Measurements from ENCODE around the gene RTN4RL1.

Gene RTN4RL1

GRCh38 chr17:2037155-2037554, 12.0 kb upstream of the RTN4RL1 start:
- Histone ChIP-seq H3K4me3 (ENCODE audit: low read length) (no peak overlapping the region), H3K36me3 (ENCODE audit: control insufficient read depth, low read depth, low read length) (peaks cover 3% of the 10 kb centered on the region), H3K4me1 (ENCODE audit: control insufficient read depth, low read depth, low read length) (peaks cover 4% of the 10 kb centered on the region), H3K27me3 (ENCODE audit: control insufficient read depth, insufficient read depth, low read length) (no peaks in the 10 kb centered on the region), H3K9me3 (ENCODE audit: control insufficient read depth, low read depth, low read length) (no peaks in the 10 kb centered on the region), H3K9ac (ENCODE audit: low read length) (no peak overlapping the region), H3K27ac (ENCODE audit: low read length) (no peak overlapping the region)

DNA sequence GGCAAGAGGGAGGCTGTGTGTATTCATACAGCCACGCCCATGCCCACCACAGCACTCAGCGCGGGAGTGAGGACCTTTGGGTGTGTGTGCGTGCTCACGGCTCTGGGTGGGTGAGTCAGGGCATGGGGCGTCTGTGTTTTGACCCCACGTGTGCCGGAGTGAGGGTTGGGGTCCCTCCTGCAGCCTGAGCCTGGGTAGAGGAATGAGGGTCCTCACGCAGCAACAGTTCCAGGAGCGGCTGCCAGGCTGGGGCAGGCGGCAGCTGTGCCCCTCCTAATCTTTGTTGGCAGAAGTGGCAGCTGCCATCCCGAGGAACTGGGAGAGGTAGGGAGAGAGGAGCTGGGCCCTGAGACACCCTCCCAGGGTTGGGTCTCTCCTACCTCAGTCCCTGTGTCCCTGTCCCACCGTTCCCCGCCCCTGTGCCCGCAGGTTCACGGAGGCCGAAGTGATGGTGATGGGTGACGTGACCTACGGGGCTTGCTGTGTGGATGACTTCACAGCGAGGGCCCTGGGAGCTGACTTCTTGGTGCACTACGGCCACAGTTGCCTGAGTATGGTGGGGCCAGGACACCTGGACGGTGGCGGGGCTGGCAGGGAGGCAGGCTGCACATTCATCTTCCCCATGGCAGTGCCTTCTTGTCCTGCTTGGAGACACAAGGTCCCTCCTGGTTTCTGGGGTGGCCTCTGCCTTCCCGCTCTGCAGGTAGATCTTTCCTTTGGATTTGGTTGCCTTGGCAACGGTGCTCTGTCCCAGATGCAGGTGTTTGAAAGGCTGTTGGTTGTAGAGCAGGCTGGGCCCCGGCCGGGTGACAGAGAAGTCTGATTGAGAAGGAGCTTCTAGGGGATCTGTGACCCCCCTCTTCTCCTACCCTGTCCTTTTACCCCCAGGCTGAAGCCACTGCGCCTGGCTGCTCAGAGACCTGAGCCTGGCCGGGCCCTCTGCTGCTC, 10.7 kb upstream of the RTN4RL1 start:
- H3K27me3 ChIP-seq (ENCODE audit: control insufficient read depth, insufficient read depth, low read length), result no peaks in the 10 kb centered on the region
- no peak overlapping the region for H3K27ac ChIP-seq (ENCODE audit: low read length)
- no peak overlapping the region for H3K4me3 ChIP-seq (ENCODE audit: low read length)
- peaks cover 3% of the 10 kb centered on the region for H3K36me3 ChIP-seq (ENCODE audit: control insufficient read depth, low read depth, low read length)
- H3K9ac ChIP-seq (ENCODE audit: low read length), result no peak overlapping the region
- H3K9me3 ChIP-seq (ENCODE audit: control insufficient read depth, low read depth, low read length), result no peaks in the 10 kb centered on the region
- H3K4me1 ChIP-seq (ENCODE audit: control insufficient read depth, low read depth, low read length), result peaks cover 5% of the 10 kb centered on the region

- Histone ChIP-seq H3K27ac (ENCODE audit: low read length) (no peak overlapping the region), H3K9ac (ENCODE audit: low read length) (no peak overlapping the region), H3K27me3 (ENCODE audit: control insufficient read depth, insufficient read depth, low read length) (no peaks in the 10 kb centered on the region), H3K9me3 (ENCODE audit: control insufficient read depth, low read depth, low read length) (no peaks in the 10 kb centered on the region), H3K36me3 (ENCODE audit: control insufficient read depth, low read depth, low read length) (peaks cover 3% of the 10 kb centered on the region), H3K4me1 (ENCODE audit: control insufficient read depth, low read depth, low read length) (peaks cover 7% of the 10 kb centered on the region), H3K4me3 (ENCODE audit: low read length) (no peak overlapping the region)
Observed at GRCh38 chr17:2034806-2035540, 9.8 kb upstream of the RTN4RL1 start.

GRCh38 chr17:2034157-2034556, 9.0 kb upstream of the RTN4RL1 start:
- Histone ChIP-seq H3K9ac (ENCODE audit: low read length) (no peak overlapping the region), H3K27me3 (ENCODE audit: control insufficient read depth, insufficient read depth, low read length) (peaks cover 7% of the 10 kb centered on the region), H3K4me3 (ENCODE audit: low read length) (no peak overlapping the region), H3K9me3 (ENCODE audit: control insufficient read depth, low read depth, low read length) (no peaks in the 10 kb centered on the region), H3K36me3 (ENCODE audit: control insufficient read depth, low read depth, low read length) (peaks cover 3% of the 10 kb centered on the region), H3K27ac (ENCODE audit: low read length) (no peak overlapping the region), H3K4me1 (ENCODE audit: control insufficient read depth, low read depth, low read length) (peaks cover 11% of the 10 kb centered on the region)

DNA sequence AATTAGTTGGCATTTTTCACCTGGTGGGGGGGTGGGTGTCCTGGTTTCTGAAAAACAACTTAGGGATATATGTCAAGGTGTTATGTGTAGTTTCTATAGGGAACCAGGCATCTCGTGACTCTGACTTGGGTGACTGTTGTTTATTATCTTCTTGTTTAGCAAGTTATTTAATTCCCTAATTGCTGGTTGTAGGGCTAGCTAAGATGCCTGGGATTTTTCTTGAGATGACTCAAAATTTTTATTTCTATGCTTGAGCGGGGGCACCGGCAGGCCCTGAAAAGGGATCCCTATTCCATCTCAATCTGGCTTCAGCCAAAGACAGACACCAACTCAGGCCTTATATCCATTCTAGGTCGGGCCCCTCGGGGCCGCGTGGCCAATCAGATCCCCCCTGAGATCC, 8.0 kb upstream of the RTN4RL1 start:
- Histone ChIP-seq H3K9ac (ENCODE audit: low read length) (no peak overlapping the region), H3K27ac (ENCODE audit: low read length) (no peak overlapping the region), H3K4me3 (ENCODE audit: low read length) (no peak overlapping the region), H3K4me1 (ENCODE audit: control insufficient read depth, low read depth, low read length) (peaks cover 11% of the 10 kb centered on the region), H3K9me3 (ENCODE audit: control insufficient read depth, low read depth, low read length) (no peaks in the 10 kb centered on the region), H3K36me3 (ENCODE audit: control insufficient read depth, low read depth, low read length) (peaks cover 3% of the 10 kb centered on the region), H3K27me3 (ENCODE audit: control insufficient read depth, insufficient read depth, low read length) (peaks cover 17% of the 10 kb centered on the region)

DNA sequence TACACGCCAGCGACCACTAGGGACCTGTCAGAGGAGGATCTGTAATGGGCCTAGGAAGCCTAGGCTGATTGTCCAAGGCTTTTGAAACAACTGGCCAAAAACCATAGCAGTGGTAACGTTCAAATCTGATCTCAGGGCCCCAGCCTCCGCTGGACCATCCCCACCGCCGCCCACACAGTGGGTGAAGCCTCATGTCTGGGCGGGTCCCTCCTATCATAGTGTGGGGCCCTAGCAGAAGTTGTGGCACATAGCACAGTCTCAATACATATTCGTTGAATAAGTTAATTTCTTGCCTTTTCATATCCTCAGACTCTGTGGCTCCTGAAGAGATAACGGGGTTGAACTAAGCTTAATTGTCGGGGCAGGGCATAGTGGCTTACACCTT, 5.6 kb upstream of the RTN4RL1 start:
- no peaks in the 10 kb centered on the region for H3K9me3 ChIP-seq (ENCODE audit: control insufficient read depth, low read depth, low read length)
- H3K4me1 ChIP-seq (ENCODE audit: control insufficient read depth, low read depth, low read length), result peaks cover 11% of the 10 kb centered on the region
- H3K4me3 ChIP-seq (ENCODE audit: low read length), result peak overlapping the region; percentile 100
- no peak overlapping the region for H3K27ac ChIP-seq (ENCODE audit: low read length)
- H3K27me3 ChIP-seq (ENCODE audit: control insufficient read depth, insufficient read depth, low read length), result peaks cover 41% of the 10 kb centered on the region
- H3K9ac ChIP-seq (ENCODE audit: low read length), result no peak overlapping the region
- H3K36me3 ChIP-seq (ENCODE audit: control insufficient read depth, low read depth, low read length), result no peaks in the 10 kb centered on the region

DNA sequence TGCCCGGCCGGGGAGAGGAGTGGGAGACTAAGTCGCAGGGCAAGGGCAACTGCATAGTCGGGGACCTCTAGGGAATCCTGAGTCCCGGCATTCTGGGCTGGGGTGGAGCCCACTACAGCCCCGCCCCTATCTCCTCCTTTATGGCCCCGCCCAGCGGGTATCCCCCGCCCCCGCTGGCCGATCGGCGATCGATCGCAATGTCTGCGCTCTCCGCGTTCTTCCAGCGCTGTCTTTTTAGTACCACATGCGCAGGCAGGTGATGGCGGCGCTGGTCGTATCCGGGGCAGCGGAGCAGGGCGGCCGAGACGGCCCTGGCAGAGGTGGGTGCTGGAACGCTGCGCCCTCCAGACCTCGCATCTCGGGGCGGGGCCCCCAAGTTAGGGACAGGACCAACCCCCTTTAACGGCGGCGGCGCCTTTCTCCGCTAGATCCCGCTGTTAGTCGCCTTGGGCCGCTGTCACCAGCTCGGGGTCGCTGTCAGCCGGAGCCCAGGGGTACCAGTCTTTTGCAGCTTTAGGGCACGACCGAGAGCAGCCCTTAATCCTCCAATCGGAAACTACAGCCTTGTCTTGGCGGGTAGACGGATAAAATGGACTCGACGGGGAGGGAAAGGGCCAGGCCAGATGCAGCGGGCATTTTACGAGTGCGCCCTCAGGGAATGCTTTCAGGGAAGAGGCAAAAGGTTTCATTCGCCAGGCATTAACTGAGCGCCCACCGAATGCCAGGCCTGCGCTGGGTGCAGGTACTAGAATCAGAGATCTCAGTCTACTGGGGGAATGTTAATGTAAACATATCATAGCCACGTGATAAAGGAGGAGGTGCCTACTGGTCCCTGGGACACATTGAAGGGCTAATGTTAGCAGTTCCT, 5.0 kb upstream of the RTN4RL1 start, which contains the start of gene DPH1:
TSS of gene DPH1 (plus strand) at position 243 of the 868 bp plus-strand sequence. CDS start at position 260, 17 bp downstream.
- H3K9me3 ChIP-seq (ENCODE audit: control insufficient read depth, low read depth, low read length), result no peaks in the 10 kb centered on the region
- H3K27ac ChIP-seq (ENCODE audit: low read length), result no peak within 1 kb of the TSS
- H3K4me3 ChIP-seq (ENCODE audit: low read length), result peak within 1 kb of the TSS; percentile 100
- peaks cover 47% of the 10 kb centered on the region for H3K27me3 ChIP-seq (ENCODE audit: control insufficient read depth, insufficient read depth, low read length)
- peaks cover 11% of the 10 kb centered on the region for H3K4me1 ChIP-seq (ENCODE audit: control insufficient read depth, low read depth, low read length)
- peak within 1 kb of the TSS; percentile 71 for H3K9ac ChIP-seq (ENCODE audit: low read length)
- no peaks in the 10 kb centered on the region for H3K36me3 ChIP-seq (ENCODE audit: control insufficient read depth, low read depth, low read length)

GRCh38 chr17:2028737-2029136, 3.6 kb upstream of the RTN4RL1 start:
- H3K9me3 ChIP-seq (ENCODE audit: control insufficient read depth, low read depth, low read length), result no peaks in the 10 kb centered on the region
- H3K4me3 ChIP-seq (ENCODE audit: low read length), result no peak overlapping the region
- H3K9ac ChIP-seq (ENCODE audit: low read length), result no peak overlapping the region
- H3K4me1 ChIP-seq (ENCODE audit: control insufficient read depth, low read depth, low read length), result peaks cover 8% of the 10 kb centered on the region
- no peak overlapping the region for H3K27ac ChIP-seq (ENCODE audit: low read length)
- H3K36me3 ChIP-seq (ENCODE audit: control insufficient read depth, low read depth, low read length), result no peaks in the 10 kb centered on the region
- H3K27me3 ChIP-seq (ENCODE audit: control insufficient read depth, insufficient read depth, low read length), result peaks cover 61% of the 10 kb centered on the region

- no peaks in the 10 kb centered on the region for H3K36me3 ChIP-seq (ENCODE audit: control insufficient read depth, low read depth, low read length)
- no peaks in the 10 kb centered on the region for H3K9me3 ChIP-seq (ENCODE audit: control insufficient read depth, low read depth, low read length)
- no peak overlapping the region for H3K27ac ChIP-seq (ENCODE audit: low read length)
- H3K4me1 ChIP-seq (ENCODE audit: control insufficient read depth, low read depth, low read length), result peaks cover 7% of the 10 kb centered on the region
- no peak overlapping the region for H3K9ac ChIP-seq (ENCODE audit: low read length)
- peaks cover 66% of the 10 kb centered on the region for H3K27me3 ChIP-seq (ENCODE audit: control insufficient read depth, insufficient read depth, low read length)
- no peak overlapping the region for H3K4me3 ChIP-seq (ENCODE audit: low read length)
Observed at GRCh38 chr17:2028234-2028614, 3.1 kb upstream of the RTN4RL1 start.

DNA sequence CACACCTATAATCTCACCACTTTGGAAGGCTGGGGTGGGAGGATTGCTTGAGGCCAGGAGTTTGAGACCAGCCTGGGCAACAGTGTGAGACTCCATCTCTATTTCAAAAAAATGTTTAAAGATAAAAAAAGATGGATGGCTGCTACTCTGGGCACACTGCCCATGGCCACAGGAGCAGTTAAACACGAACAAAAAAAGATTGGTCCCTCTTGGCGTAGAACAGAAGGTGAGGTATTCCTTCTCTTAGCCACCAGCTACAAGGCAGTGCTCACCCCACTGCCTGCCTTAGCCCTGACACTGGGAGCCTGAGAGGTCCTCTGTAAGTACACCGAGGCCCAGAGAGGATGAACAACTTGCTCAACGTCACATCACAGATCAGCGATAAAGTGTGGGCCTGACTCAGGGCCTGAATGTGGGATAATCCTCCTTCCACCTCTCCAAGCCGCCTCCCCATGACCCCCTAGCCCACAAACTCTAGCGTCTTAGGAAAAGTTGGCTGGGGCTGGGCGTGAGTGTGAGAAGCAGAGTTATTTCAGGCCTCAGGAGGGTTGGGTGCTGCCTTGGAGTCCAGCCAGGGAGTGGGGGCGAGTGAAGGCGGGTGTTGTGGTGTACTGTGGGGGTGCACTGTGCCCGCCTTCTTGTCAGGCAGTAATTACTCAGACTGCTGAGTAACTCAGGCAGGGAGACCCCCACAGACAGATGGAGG, 2.5 kb upstream of the RTN4RL1 start:
- no peak overlapping the region for H3K27ac ChIP-seq (ENCODE audit: low read length)
- no peaks in the 10 kb centered on the region for H3K9me3 ChIP-seq (ENCODE audit: control insufficient read depth, low read depth, low read length)
- no peak overlapping the region for H3K4me3 ChIP-seq (ENCODE audit: low read length)
- H3K9ac ChIP-seq (ENCODE audit: low read length), result no peak overlapping the region
- peaks cover 7% of the 10 kb centered on the region for H3K4me1 ChIP-seq (ENCODE audit: control insufficient read depth, low read depth, low read length)
- H3K36me3 ChIP-seq (ENCODE audit: control insufficient read depth, low read depth, low read length), result no peaks in the 10 kb centered on the region
- peaks cover 72% of the 10 kb centered on the region for H3K27me3 ChIP-seq (ENCODE audit: control insufficient read depth, insufficient read depth, low read length)
